Measurements from ENCODE around the gene ZFP36. TPM values are rescaled to one million over a fixed set of nuclear protein-coding genes. Genes with fewer than 3 reads are reported as not detected.

Gene ZFP36
- total RNA-seq, 3 donors from 2014 or later (not counting 1 experiment from before 2014, with no cell fraction given): 1,232 to 2,074 (median 1,769) TPM

GRCh38 chr19:39407410-39407659, 688 bp downstream of the ZFP36 start:
- TF ChIP-seq CTCF (IDR thresholded peaks at IDR 0.05): no peak
- Histone ChIP-seq H3K4me1 (ENCODE audit: control insufficient read depth, insufficient read depth, low read length) (peaks cover 75% of the 10 kb centered on the region), H3K9me3 (ENCODE audit: control insufficient read depth, insufficient read depth, low read length) (no peaks in the 10 kb centered on the region), H3K27me3 (ENCODE audit: control insufficient read depth, insufficient read depth, low read length) (no peaks in the 10 kb centered on the region), H3K4me3 (ENCODE audit: low read length) (peak overlapping the region; percentile 92), H3K36me3 (ENCODE audit: control insufficient read depth, insufficient read depth, low read length) (peaks cover 16% of the 10 kb centered on the region), H3K27ac (ENCODE audit: low read length) (peak overlapping the region; percentile 96)
- peak overlapping the region; percentile 96 to 97 for H3K27ac Mint-ChIP-seq
- H3K4me3 Mint-ChIP-seq: peak overlapping the region; percentile 97
- WGBS (ENCODE audit: insufficient coverage): under 1% methylated on average over 14 of the region's 14 CpGs
- ATAC-seq: no peak
- no peaks in the 10 kb centered on the region for H3K27me3 Mint-ChIP-seq (ENCODE audit: low read depth in 2 of 2)
- peaks cover 60 to 80% of the 10 kb centered on the region in 2 donors for H3K4me1 Mint-ChIP-seq
- H3K36me3 Mint-ChIP-seq: peaks cover 7% of the 10 kb centered on the region
- no peaks in the 10 kb centered on the region for H3K9me3 Mint-ChIP-seq
- intact Hi-C loops (cut with micrococcal nuclease): no loop called here
- no peak for DNase-seq

GRCh38 chr19:39407660-39408391, 1.2 kb downstream of the ZFP36 start:
- H3K36me3 ChIP-seq (ENCODE audit: control insufficient read depth, insufficient read depth, low read length): peaks cover 16% of the 10 kb centered on the region
- Mint-ChIP-seq H3K9me3 (no peaks in the 10 kb centered on the region), H3K27ac (peak overlapping the region; percentile 96 to 97), H3K27me3 (ENCODE audit: low read depth in 2 of 2) (no peaks in the 10 kb centered on the region), H3K36me3 (peaks cover 7% of the 10 kb centered on the region), H3K4me3 (peak overlapping the region; percentile 97), H3K4me1 (peaks cover 56 to 75% of the 10 kb centered on the region in 2 donors)
- peaks cover 72% of the 10 kb centered on the region for H3K4me1 ChIP-seq (ENCODE audit: control insufficient read depth, insufficient read depth, low read length)
- H3K27ac ChIP-seq (ENCODE audit: low read length): peak overlapping the region; percentile 96
- no peak for TF ChIP-seq CTCF (IDR thresholded peaks at IDR 0.05)
- peak overlapping the region; percentile 92 for H3K4me3 ChIP-seq (ENCODE audit: low read length)
- no peak for ATAC-seq
- H3K9me3 ChIP-seq (ENCODE audit: control insufficient read depth, insufficient read depth, low read length): no peaks in the 10 kb centered on the region
- intact Hi-C loops (cut with micrococcal nuclease): no loop called here
- no peaks in the 10 kb centered on the region for H3K27me3 ChIP-seq (ENCODE audit: control insufficient read depth, insufficient read depth, low read length)
- DNase-seq: peak; percentile 59 to 81
- WGBS (ENCODE audit: insufficient coverage): 5% methylated on average over 40 of the region's 40 CpGs

- DNase-seq: peak; percentile 53 to 72
- Mint-ChIP-seq H3K4me1 (peaks cover 55 to 71% of the 10 kb centered on the region in 2 donors), H3K36me3 (peaks cover 7% of the 10 kb centered on the region), H3K27me3 (ENCODE audit: low read depth in 2 of 2) (no peaks in the 10 kb centered on the region), H3K27ac (peak overlapping the region; percentile 96 to 97), H3K9me3 (no peaks in the 10 kb centered on the region), H3K4me3 (peak overlapping the region; percentile 97)
- Histone ChIP-seq H3K27me3 (ENCODE audit: control insufficient read depth, insufficient read depth, low read length) (no peaks in the 10 kb centered on the region), H3K4me1 (ENCODE audit: control insufficient read depth, insufficient read depth, low read length) (peaks cover 69% of the 10 kb centered on the region), H3K27ac (ENCODE audit: low read length) (peak overlapping the region; percentile 96), H3K9me3 (ENCODE audit: control insufficient read depth, insufficient read depth, low read length) (no peaks in the 10 kb centered on the region), H3K36me3 (ENCODE audit: control insufficient read depth, insufficient read depth, low read length) (peaks cover 16% of the 10 kb centered on the region), H3K4me3 (ENCODE audit: low read length) (peak overlapping the region; percentile 92)
- ATAC-seq: no peak
- no peak for TF ChIP-seq CTCF (IDR thresholded peaks at IDR 0.05)
- intact Hi-C loops (cut with micrococcal nuclease): no loop called here
- WGBS (ENCODE audit: insufficient coverage): 30% methylated on average over 16 of the region's 20 CpGs
These were observed 2.0 kb downstream of the ZFP36 start for GRCh38 chr19:39408392-39409207.
